Colonic mucosa (tissue), 4 donors: ENCODE results near the gene PDE7B. TPM values are rescaled to one million over a fixed set of nuclear protein-coding genes. Genes with fewer than 3 reads are reported as not detected.

ENCODE experiments used
- DNase-seq: peaks from one replicate; pipeline ENCODE4 v3.0.0-alpha.2; 2020
- H3K27ac ChIP-seq: fragments of 200-600 bp; one replicate; pipeline ENCODE4 v1.8.0; 2021
- H3K27me3 ChIP-seq: fragments of 200-600 bp; one replicate; pipeline ENCODE4 v1.8.0; 2021
- H3K36me3 ChIP-seq: fragments of 200-600 bp; one replicate; pipeline ENCODE4 v1.8.0; 2021
- H3K4me1 ChIP-seq: fragments of 200-600 bp; one replicate; pipeline ENCODE4 v1.8.0; 2021; ENCODE audit warnings: mild to moderate bottlenecking
- H3K4me3 ChIP-seq: fragments of 200-600 bp; one replicate; pipeline ENCODE4 v1.8.0; 2021
- H3K9ac ChIP-seq, 2 donors: one replicate each; pipeline ENCODE4 v1.7.0; 2013; ENCODE audit warnings: control low read depth in 2 of 2, low read depth in 2 of 2, low read length in 2 of 2
- H3K9me3 ChIP-seq: fragments of 200-600 bp; one replicate; pipeline ENCODE4 v1.8.0; 2021
- intact Hi-C: fragments of 100-400 bp; cut with DNase I; formaldehyde crosslinking; loops from one replicate; pipeline ENCODE4 v1.14.1; 2022
- total RNA-seq, 2 donors: library from RNA; stranded (reverse); fragmentation: NEBNext Ultra II Directional in 1 of 2; extraction: Animal tissue kit (Norgen Biotek cat#: 25700) in 1 of 2; gene quantifications; one replicate each; pipeline ENCODE4 v1.2.1, GENCODE V29; 2021
- TF ChIP-seq, protein P1 (sequence below): fragments of 200-600 bp; IDR thresholded peaks from one replicate; pipeline ENCODE4 v1.8.0; 2022; ENCODE audit warnings: antibody characterized with exemption, mild to moderate bottlenecking
- donor health status: healthy.
- donor health status: DM: no; HTN: no; CAD: no.
- donor health status: DM: no; HTN: no; CAD: no.

Gene PDE7B
- total RNA-seq, 2 donors from 2014 or later: 1.0 to 1.4 TPM

DNA sequence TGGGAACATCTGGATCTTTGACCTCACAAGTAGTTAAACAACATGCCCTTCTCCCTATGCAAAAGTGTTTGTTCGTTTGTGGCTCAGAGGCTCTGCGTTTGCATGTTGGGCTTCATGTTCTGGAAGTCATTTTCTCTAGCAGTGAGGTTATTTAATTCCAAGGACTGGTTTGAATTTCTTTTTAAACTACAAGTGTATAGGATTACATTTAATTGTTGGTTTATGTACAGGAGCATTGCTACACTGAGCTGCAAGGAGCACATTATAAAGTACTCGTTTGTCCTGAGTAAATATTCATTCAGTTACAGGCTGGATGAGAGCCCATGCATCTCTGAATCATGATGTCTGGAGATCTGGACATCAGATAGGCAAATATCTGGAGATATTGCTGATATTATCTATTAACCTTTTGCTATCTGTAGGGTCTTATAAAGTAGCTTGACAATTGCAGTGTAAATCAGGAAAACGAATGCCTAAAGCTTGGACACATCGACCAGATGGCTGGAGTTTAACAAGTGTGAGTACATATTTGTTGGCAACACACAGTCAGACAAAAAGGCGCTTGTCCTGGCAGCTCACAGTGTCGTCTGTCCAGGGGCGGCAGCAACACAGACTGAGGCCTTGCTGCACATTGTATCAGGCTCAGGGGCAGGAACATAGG lies 84.6 kb downstream of the PDE7B start:
- Histone ChIP-seq H3K9me3 (no peaks in the 10 kb centered on the region), H3K4me3 (no peak overlapping the region), H3K9ac (no peak overlapping the region), H3K27me3 (no peaks in the 10 kb centered on the region), H3K27ac (no peak overlapping the region), H3K36me3 (no peaks in the 10 kb centered on the region), H3K4me1 (no peaks in the 10 kb centered on the region)
- DNase-seq: no peak
- TF ChIP-seq, protein P1, sequence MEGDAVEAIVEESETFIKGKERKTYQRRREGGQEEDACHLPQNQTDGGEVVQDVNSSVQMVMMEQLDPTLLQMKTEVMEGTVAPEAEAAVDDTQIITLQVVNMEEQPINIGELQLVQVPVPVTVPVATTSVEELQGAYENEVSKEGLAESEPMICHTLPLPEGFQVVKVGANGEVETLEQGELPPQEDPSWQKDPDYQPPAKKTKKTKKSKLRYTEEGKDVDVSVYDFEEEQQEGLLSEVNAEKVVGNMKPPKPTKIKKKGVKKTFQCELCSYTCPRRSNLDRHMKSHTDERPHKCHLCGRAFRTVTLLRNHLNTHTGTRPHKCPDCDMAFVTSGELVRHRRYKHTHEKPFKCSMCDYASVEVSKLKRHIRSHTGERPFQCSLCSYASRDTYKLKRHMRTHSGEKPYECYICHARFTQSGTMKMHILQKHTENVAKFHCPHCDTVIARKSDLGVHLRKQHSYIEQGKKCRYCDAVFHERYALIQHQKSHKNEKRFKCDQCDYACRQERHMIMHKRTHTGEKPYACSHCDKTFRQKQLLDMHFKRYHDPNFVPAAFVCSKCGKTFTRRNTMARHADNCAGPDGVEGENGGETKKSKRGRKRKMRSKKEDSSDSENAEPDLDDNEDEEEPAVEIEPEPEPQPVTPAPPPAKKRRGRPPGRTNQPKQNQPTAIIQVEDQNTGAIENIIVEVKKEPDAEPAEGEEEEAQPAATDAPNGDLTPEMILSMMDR: no peak
- intact Hi-C loops: no loop called here

DNA sequence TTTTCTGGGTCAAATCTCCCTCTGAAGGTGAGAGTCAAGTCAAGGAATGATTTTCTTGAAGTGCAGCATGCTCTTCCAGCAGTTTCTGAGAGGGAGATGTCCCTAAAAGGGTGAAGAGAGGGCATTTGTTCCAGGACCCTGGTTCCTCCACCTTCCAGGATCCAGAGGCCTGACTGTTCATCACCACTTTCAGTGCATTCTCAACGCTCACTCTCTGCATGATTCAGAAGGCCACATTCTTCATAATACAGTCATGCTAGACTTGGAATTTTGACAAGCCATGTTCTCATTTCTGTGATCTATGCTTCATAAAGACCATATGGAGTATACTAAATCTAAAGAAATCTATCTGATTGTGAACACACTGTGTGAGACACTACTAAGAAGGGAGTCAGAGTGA lies 85.1 kb downstream of the PDE7B start:
- intact Hi-C loops: no loop called here
- no peak overlapping the region for H3K27ac ChIP-seq

DNA sequence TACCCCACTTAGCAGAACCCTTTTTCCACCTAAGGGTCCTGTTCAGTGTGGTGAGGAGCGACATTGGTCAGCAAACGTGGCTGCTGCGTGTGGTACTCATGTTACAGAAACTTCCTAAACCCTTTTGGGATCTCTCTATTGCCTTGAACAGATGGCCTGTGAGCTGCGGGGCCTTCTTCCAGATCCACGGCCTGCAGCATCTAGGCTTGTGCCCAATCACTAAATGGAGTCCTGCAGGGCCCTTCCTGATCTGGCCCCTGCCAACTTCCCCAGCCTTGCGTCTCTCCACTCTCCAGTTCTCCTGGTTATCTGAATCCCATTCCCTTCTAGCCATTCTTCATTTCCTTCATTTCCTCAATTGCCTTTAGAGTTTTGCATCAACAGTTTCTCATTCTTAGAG lies 85.6 kb downstream of the PDE7B start:
- Histone ChIP-seq H3K9ac (no peak overlapping the region), H3K36me3 (no peaks in the 10 kb centered on the region), H3K4me1 (no peaks in the 10 kb centered on the region), H3K9me3 (no peaks in the 10 kb centered on the region), H3K27ac (no peak overlapping the region), H3K4me3 (no peak overlapping the region), H3K27me3 (no peaks in the 10 kb centered on the region)
- TF ChIP-seq, protein P1: no peak
- intact Hi-C loops: no loop called here
- DNase-seq: no peak

More for the DNA sequence above, 85.1 kb downstream of the PDE7B start:
- Histone ChIP-seq H3K36me3 (no peaks in the 10 kb centered on the region), H3K9ac (no peak overlapping the region), H3K27me3 (no peaks in the 10 kb centered on the region), H3K4me1 (no peaks in the 10 kb centered on the region), H3K9me3 (no peaks in the 10 kb centered on the region), H3K4me3 (no peak overlapping the region)
- TF ChIP-seq, protein P1: no peak
- no peak for DNase-seq

DNA sequence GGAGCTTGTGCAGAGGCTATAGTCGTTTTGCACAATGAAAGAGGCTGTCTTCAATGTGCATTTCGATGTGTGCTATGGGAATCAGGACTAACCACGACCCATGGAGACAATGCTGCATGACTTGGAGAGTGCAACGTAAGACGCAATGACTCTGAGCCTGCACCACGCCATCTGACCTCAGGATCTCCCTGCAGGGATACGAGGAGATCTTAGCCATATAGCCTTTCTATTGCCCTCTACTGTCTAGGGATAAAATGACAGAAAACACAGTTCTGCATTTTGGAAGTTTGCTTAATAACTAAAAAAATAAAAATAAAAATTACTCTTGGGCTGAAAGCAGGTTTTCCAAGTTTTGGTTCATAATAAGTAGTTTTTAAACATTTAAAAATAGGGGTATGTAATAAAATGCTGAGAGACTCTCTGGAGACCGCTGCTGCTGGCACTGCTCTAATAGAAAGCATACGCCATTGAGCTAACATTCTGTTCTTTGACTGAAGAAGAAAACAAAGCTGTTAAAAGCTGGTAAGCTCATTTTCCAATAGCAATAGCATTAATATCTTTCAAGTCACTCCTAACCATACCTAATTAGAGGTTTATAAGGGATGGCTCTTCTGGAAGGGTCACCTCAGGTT lies 87.2 kb downstream of the PDE7B start:
- Histone ChIP-seq H3K27ac (peak overlapping the region; percentile 25), H3K4me3 (no peak overlapping the region), H3K9ac (no peak overlapping the region)

DNA sequence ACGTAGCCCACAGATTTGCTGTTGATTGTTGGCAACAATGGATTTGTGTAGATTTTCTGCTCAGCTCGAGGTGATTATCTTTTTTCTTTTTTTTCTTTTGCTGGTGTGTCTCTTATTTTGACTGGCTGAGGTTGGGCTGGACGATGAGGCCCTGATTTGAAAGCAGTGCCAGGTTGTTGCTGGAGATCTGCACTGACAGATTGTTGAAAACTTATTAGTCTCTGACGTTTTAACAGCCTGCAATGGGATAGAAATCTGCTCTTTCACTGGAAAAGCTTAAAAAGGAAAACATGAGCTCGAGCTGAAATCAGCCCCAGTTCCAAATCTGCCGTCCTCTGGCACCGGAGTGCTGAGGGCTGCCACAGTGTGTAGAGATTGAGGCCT lies 87.7 kb downstream of the PDE7B start:
- H3K27me3 ChIP-seq: no peaks in the 10 kb centered on the region
- H3K9ac ChIP-seq: no peak overlapping the region
- no peaks in the 10 kb centered on the region for H3K4me1 ChIP-seq
- H3K9me3 ChIP-seq: no peaks in the 10 kb centered on the region
- TF ChIP-seq, protein P1: no peak
- H3K36me3 ChIP-seq: no peaks in the 10 kb centered on the region
- peak overlapping the region; percentile 25 for H3K27ac ChIP-seq
- intact Hi-C loops: no loop called here
- DNase-seq: no peak
- H3K4me3 ChIP-seq: no peak overlapping the region

More for the DNA sequence above, 87.2 kb downstream of the PDE7B start:
- Histone ChIP-seq H3K27me3 (no peaks in the 10 kb centered on the region), H3K36me3 (no peaks in the 10 kb centered on the region), H3K9me3 (no peaks in the 10 kb centered on the region), H3K4me1 (no peaks in the 10 kb centered on the region)
- intact Hi-C loops: no loop called here
- DNase-seq: no peak
- TF ChIP-seq, protein P1: no peak
